Measurements from ENCODE around the gene CHST6. TPM values are rescaled to one million over a fixed set of nuclear protein-coding genes. Genes with fewer than 3 reads are reported as not detected.
"Not testable (repeated sequence)": the region's sequence is repeated elsewhere in the genome, so short reads cannot be mapped to it uniquely, and the experiment has no call there.

Gene CHST6
- total and polyA plus RNA-seq, 2 experiments from 2014 or later, result 1.2 to 3.2 TPM

DNA sequence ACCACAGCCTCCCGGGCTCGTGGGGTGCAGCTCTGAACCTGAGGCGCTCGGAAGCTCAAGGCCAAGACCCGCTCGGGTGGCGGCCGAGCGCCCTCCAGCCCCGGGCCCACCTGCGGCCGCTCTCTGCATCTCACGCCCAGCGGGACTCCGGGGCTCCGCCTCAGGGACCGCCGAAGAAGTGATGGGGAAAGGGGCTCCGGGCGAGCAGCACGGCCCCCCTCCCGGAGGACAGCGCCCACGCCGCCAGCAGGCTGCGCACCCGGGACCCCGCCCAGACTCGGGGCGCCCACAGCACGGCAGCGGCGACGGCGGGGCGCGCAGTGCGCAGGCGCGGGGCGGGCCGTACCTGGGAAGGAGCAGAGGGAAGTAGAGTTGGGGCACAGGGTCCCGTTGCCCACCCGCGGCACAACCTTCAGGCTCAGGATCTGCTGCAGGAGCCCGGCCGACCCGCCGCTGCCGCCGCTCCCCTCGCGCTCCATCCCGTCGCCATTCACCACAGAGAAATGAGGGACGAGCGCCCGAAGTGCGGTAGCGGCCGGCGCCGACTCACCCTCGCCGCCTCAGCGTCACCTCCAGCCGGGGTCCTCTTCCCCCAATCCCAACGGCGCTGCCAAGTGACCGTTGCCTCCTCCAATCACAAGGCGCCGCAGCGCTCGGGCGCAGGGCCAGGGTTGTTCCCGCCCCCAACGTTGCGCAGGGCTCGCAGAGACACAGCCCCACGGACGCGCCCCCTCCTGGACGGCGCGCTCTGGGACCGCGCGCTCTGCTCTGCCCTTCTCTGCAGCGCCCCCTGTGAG, 30.9 kb downstream of the CHST6 start, which contains the start of gene TMEM170A:
Gene TMEM170A, minus strand, starts transcription at position 568 of the 797 bp plus-strand sequence. Its CDS starts 89 bp downstream, at position 479.
- Histone ChIP-seq H3K36me3 (no peaks in the 10 kb centered on the region), H3K4me1 (ENCODE audit: low read depth) (peaks cover 4% of the 10 kb centered on the region), H3K9me3 (ENCODE audit: low read depth) (no peaks in the 10 kb centered on the region), H3K27ac (peak within 1 kb of the TSS; percentile 88), H3K27me3 (no peaks in the 10 kb centered on the region), H3K4me3 (peak within 1 kb of the TSS; percentile 91)
- TF ChIP-seq, protein P1, sequence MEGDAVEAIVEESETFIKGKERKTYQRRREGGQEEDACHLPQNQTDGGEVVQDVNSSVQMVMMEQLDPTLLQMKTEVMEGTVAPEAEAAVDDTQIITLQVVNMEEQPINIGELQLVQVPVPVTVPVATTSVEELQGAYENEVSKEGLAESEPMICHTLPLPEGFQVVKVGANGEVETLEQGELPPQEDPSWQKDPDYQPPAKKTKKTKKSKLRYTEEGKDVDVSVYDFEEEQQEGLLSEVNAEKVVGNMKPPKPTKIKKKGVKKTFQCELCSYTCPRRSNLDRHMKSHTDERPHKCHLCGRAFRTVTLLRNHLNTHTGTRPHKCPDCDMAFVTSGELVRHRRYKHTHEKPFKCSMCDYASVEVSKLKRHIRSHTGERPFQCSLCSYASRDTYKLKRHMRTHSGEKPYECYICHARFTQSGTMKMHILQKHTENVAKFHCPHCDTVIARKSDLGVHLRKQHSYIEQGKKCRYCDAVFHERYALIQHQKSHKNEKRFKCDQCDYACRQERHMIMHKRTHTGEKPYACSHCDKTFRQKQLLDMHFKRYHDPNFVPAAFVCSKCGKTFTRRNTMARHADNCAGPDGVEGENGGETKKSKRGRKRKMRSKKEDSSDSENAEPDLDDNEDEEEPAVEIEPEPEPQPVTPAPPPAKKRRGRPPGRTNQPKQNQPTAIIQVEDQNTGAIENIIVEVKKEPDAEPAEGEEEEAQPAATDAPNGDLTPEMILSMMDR (IDR thresholded peaks at IDR 0.05; ENCODE audit: low read depth, low read length), result peak; percentile 100
- peak; percentile 99 for DNase-seq (ENCODE audit: low read depth in 1 of 2, low spot score in 1 of 2)

DNA sequence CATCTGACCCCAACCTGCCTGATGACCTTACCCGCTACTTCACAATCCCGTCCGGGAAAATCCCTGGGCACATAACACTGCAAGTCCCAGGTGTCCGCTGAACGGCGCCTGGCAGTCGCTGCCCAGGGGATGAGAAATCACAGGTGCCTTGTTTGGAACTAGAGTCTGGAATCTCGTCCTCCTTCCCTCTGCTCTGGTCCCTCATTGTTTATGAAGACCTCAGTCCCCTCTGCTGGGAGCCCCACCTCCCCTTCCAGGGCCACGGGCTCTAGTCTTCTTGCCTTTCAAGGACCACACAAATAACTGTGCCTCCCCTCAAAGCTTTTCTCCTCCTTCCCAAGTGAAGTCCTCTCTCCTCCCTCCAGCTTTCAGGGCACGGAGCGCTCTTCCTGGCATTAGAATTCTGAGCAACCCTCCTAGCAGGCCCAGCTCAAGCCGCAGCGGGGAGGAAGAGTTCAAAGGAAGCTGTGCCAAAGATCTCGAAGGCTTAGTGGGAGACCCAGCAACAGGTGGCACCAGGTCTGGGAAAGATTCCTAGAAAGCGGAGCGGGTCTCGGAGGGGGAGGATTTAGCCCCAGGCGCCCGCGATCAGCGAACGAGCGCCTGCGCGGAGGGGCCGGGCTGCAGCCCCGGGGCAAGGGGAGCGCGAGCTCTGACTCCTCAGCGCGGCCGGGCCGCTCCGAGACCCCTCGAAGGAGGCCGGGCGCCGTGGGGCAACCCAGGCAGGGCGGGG, 31.7 kb downstream of the CHST6 start:
- peak; percentile 24 to 54 for DNase-seq (ENCODE audit: low read depth in 1 of 2, low spot score in 1 of 2)
- H3K4me3 ChIP-seq, result peak overlapping the region; percentile 91
- H3K4me1 ChIP-seq (ENCODE audit: low read depth); H3K36me3 ChIP-seq; H3K9me3 ChIP-seq (ENCODE audit: low read depth); H3K27me3 ChIP-seq: not testable (repeated sequence)
- peak overlapping the region; percentile 88 for H3K27ac ChIP-seq

DNA sequence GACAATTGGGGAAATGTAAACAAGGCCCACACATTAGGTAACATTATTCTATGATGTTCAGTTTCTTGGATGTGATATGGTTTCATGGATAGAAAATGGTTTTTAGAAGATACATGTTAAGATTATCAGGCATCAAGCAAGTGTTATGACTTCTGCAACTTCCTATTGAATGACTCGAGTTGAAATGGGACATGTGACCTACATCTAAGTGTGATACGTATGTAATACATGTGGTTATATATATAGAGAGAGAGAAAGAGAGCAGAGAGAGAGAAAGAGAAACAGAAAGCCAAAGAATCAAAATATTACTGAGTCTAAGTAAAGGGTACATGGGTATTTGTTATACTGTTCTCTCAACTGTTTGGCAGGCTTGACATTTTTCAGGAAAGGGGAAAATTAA, 32.4 kb downstream of the CHST6 start:
- Histone ChIP-seq H3K4me3 (peak overlapping the region; percentile 91), H3K9me3 (ENCODE audit: low read depth) (no peaks in the 10 kb centered on the region), H3K27ac (peak overlapping the region; percentile 88), H3K4me1 (ENCODE audit: low read depth) (peaks cover 4% of the 10 kb centered on the region), H3K27me3 (no peaks in the 10 kb centered on the region), H3K36me3 (no peaks in the 10 kb centered on the region)
- TF ChIP-seq, protein P1 (IDR thresholded peaks at IDR 0.05; ENCODE audit: low read depth, low read length), result no peak
- no peak for DNase-seq (ENCODE audit: low read depth in 1 of 2, low spot score in 1 of 2)

DNA sequence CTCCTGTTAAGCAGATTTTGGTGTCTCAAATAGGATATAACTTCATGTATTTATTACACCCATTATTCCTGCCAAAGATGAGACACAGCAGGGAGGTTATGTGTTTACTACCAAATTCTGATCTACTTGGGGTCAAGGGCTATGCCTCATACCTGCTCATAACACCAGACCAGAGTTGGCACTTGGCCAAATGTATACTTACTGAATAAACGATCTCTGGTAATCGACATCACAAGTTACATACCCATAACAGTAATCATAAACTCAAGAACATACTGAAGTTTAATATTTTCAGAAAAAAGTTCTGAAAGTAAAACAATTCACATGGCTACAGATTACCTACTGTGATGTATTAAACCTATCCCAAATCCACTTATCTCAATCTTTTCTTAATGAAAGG, 33.7 kb downstream of the CHST6 start:
- no peak overlapping the region for H3K4me3 ChIP-seq
- TF ChIP-seq, protein P1 (IDR thresholded peaks at IDR 0.05; ENCODE audit: low read depth, low read length), result no peak
- H3K27me3 ChIP-seq, result no peaks in the 10 kb centered on the region
- no peaks in the 10 kb centered on the region for H3K9me3 ChIP-seq (ENCODE audit: low read depth)
- no peaks in the 10 kb centered on the region for H3K36me3 ChIP-seq
- peaks cover 4% of the 10 kb centered on the region for H3K4me1 ChIP-seq (ENCODE audit: low read depth)
- no peak for DNase-seq (ENCODE audit: low read depth in 1 of 2, low spot score in 1 of 2)
- H3K27ac ChIP-seq, result no peak overlapping the region

DNA sequence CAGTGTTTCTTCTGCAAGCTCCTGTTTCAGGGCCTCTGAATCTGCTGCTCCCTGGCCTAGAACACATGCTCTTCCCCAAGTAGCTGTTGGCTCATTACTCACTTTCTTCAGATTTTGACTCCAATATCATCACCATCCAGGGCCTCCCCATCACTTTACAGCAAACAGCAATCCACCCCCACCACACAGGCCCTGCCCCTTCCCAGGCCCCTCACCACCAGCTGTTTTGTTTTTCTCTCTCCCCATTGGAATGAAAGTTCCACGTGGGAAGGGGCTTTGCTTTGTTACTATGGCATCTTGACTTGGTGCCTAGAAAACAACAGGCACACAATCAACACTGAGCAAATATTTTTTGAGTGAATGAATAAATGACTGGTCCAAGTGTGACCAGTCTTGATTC, 34.8 kb downstream of the CHST6 start:
- Histone ChIP-seq H3K36me3 (no peaks in the 10 kb centered on the region), H3K4me3 (no peak overlapping the region), H3K27me3 (no peaks in the 10 kb centered on the region), H3K9me3 (ENCODE audit: low read depth) (no peaks in the 10 kb centered on the region), H3K4me1 (ENCODE audit: low read depth) (peaks cover 11% of the 10 kb centered on the region), H3K27ac (no peak overlapping the region)
- TF ChIP-seq, protein P1 (IDR thresholded peaks at IDR 0.05; ENCODE audit: low read depth, low read length), result no peak
- peak in 1 of 2 donors; percentile 9 for DNase-seq (ENCODE audit: low read depth in 1 of 2, low spot score in 1 of 2)

DNA sequence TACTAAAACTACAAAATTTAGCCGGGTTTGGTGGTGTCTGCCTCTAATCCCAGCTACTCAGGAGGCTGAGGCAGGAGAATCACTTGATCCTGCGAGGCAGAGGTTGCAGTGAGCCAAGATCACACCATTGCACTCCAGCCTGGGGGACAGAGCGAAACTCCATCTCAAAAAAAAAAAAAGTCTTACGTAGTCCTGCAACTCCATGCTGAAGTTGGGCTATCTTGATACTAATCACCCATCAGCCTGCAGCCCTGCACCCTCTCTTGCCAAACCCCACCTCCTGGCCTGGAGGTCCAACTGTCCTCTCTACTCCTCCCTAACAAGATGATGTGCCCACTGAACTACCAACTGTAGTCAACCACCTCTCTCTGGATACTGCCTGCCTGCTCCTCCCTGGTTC, 35.5 kb downstream of the CHST6 start:
- no peaks in the 10 kb centered on the region for H3K36me3 ChIP-seq
- no peak for DNase-seq (ENCODE audit: low read depth in 1 of 2, low spot score in 1 of 2)
- H3K27ac ChIP-seq, result no peak overlapping the region
- H3K27me3 ChIP-seq, result no peaks in the 10 kb centered on the region
- H3K9me3 ChIP-seq (ENCODE audit: low read depth), result no peaks in the 10 kb centered on the region
- no peak overlapping the region for H3K4me3 ChIP-seq
- TF ChIP-seq, protein P1 (IDR thresholded peaks at IDR 0.05; ENCODE audit: low read depth, low read length), result no peak
- peaks cover 11% of the 10 kb centered on the region for H3K4me1 ChIP-seq (ENCODE audit: low read depth)
